Spleen (tissue), 11 donors: Measurements from ENCODE around the gene TEAD1. TPM values are rescaled to one million over a fixed set of nuclear protein-coding genes. Genes with fewer than 3 reads are reported as not detected.

ENCODE experiments used
- DNase-seq: peaks from one replicate; pipeline ENCODE4 v3.0.0-alpha.2; 2020
- H3K27ac ChIP-seq, 8 donors: fragments of 200-600 bp; sonication (generic) in 7 of 8; 1 replicate in 4 of 8; 2 replicates in 4 of 8; pipeline versions ENCODE4 v1.5.0 to v1.8.0; 2016 to 2021; ENCODE audit warnings: inconsistent platforms in 4 of 8, mild to moderate bottlenecking in 4 of 8, moderate library complexity in 1 of 8
- H3K27me3 ChIP-seq, 7 donors: fragments of 200-600 bp; sonication (generic) in 6 of 7; replicated peaks in 1 of 7; 1 replicate in 4 of 7; 2 replicates in 3 of 7; pipeline versions ENCODE4 v1.5.0 to v1.8.0; 2016 to 2021; ENCODE audit warnings: inconsistent platforms in 3 of 7, mild to moderate bottlenecking in 1 of 7
- H3K36me3 ChIP-seq, 6 donors: fragments of 200-600 bp; sonication (generic) in 5 of 6; 1 replicate in 4 of 6; 2 replicates in 2 of 6; pipeline versions ENCODE4 v1.5.0 to v1.8.0; 2016 to 2021; ENCODE audit warnings: inconsistent platforms in 2 of 6
- H3K4me1 ChIP-seq, 6 donors: fragments of 200-600 bp; sonication (generic) in 5 of 6; 1 replicate in 3 of 6; 2 replicates in 3 of 6; pipeline versions ENCODE4 v1.5.0 to v1.8.0; 2016 to 2021; ENCODE audit warnings: inconsistent platforms in 3 of 6
- H3K4me3 ChIP-seq, 8 donors: fragments of 200-600 bp; sonication (generic) in 7 of 8; 1 replicate in 4 of 8; 2 replicates in 4 of 8; pipeline versions ENCODE4 v1.5.0 to v1.8.0; 2016 to 2021; ENCODE audit warnings: inconsistent platforms in 4 of 8, mild to moderate bottlenecking in 4 of 8, moderate library complexity in 2 of 8
- H3K9me3 ChIP-seq, 8 donors: fragments of 200-600 bp; sonication (generic) in 7 of 8; 1 replicate in 4 of 8; 2 replicates in 4 of 8; pipeline versions ENCODE4 v1.5.0 to v1.8.0; 2016 to 2021; ENCODE audit warnings: inconsistent platforms in 4 of 8
- POLR2A ChIP-seq, 3 donors: fragments of 450-650 bp; IDR thresholded peaks; one replicate each; pipeline ENCODE4 v1.5.1; 2017; ENCODE audit warnings: antibody characterized with exemption in 3 of 3, mild to moderate bottlenecking in 1 of 3
- POLR2AphosphoS5 ChIP-seq, 3 donors: sonication (generic); formaldehyde crosslinking; IDR thresholded peaks; one replicate each; pipeline ENCODE4 v1.5.1; 2017; ENCODE audit warnings: antibody characterized with exemption in 3 of 3
- WGBS, 5 donors: extraction: QIAGEN DNeasy Blood & Tissue Kit in 3 of 5; methylation state at CpG; one replicate each; pipeline versions ENCODE4 v1.1.5 to v1.1.7; 2013 to 2018; 5-methylcytosine and 5-hydroxymethylcytosine counted together
- intact Hi-C: fragments of 100-400 bp; cut with DNase I; formaldehyde crosslinking; loops from one replicate; pipeline ENCODE4 v1.15.0; 2023; ENCODE audit warnings: low total_unique reads
- polyA plus RNA-seq, 3 donors: library from polyadenylated mRNA; stranded (reverse); fragments of 200-250 nt; gene quantifications; one replicate each; pipeline ENCODE4 v1.2.1, GENCODE V29; 2013
- total RNA-seq, 7 donors: library from RNA; depleted of rRNA in 3 of 7; stranded (reverse); fragments of >200 nt in 3 of 7; fragmentation: NEBNext Ultra II Directional in 4 of 7; extraction: Animal tissue kit (Norgen Biotek cat#: 25700) in 4 of 7; gene quantifications; one replicate each; pipeline versions ENCODE4 v1.1.0 to v1.2.1, GENCODE V29; 2016 to 2021
- TF ChIP-seq, protein P1 (sequence below), 11 experiments: fragments of 200-600 bp in 7 of 11; fragments of 450-650 bp in 4 of 11; sonication (generic) in 4 of 11; IDR thresholded peaks in 8 of 11; conservative IDR thresholded peaks in 3 of 11; 1 replicate in 7 of 11; 2 replicates in 4 of 11; pipeline versions ENCODE4 v1.4.0 to v1.8.0; 2016 to 2021; ENCODE audit warnings: antibody characterized with exemption in 11 of 11, inconsistent platforms in 4 of 11, mild to moderate bottlenecking in 1 of 11
- donor health status: healthy with polysubstance abuse.
- donor health status: DM: no; HTN: no; CAD: no; lungs with moderate emphysema.
- donor health status: DM: no; HTN: no; CAD: no.
- donor health status: Bipolar disorder and iron deficiency.
- donor health status: healthy.
- donor health status: DM: no; HTN: no; CAD: no.
- donor health status: DM: yes; HTN: yes; CAD: no.

The TEAD1 gene
- total and polyA plus RNA-seq, 10 donors: 0.93 to 46.0 (median 18.6) TPM

GRCh38 chr11:12783765-12784164 is 109.5 kb downstream of the TEAD1 start:
- H3K27ac ChIP-seq: no peak overlapping the region
- DNase-seq: no peak
- WGBS, 5 donors: 89 to 95% (median 91%) methylated on average over 2 of the region's 2 CpGs
- H3K4me1 ChIP-seq: no peaks in the 10 kb centered on the region
- intact Hi-C loops: no loop called here
- H3K36me3 ChIP-seq: no peaks in the 10 kb centered on the region
- TF ChIP-seq, protein P1, sequence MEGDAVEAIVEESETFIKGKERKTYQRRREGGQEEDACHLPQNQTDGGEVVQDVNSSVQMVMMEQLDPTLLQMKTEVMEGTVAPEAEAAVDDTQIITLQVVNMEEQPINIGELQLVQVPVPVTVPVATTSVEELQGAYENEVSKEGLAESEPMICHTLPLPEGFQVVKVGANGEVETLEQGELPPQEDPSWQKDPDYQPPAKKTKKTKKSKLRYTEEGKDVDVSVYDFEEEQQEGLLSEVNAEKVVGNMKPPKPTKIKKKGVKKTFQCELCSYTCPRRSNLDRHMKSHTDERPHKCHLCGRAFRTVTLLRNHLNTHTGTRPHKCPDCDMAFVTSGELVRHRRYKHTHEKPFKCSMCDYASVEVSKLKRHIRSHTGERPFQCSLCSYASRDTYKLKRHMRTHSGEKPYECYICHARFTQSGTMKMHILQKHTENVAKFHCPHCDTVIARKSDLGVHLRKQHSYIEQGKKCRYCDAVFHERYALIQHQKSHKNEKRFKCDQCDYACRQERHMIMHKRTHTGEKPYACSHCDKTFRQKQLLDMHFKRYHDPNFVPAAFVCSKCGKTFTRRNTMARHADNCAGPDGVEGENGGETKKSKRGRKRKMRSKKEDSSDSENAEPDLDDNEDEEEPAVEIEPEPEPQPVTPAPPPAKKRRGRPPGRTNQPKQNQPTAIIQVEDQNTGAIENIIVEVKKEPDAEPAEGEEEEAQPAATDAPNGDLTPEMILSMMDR (IDR thresholded peaks at IDR 0.05 in 8 of 11, conservative IDR thresholded peaks at IDR 0.05 in 3 of 11): no peak
- TF ChIP-seq POLR2A (IDR thresholded peaks at IDR 0.05) (no peak), POLR2AphosphoS5 (IDR thresholded peaks at IDR 0.05) (no peak)
- H3K9me3 ChIP-seq: no peaks in the 10 kb centered on the region
- no peaks in the 10 kb centered on the region for H3K27me3 ChIP-seq
- no peak overlapping the region for H3K4me3 ChIP-seq

DNA sequence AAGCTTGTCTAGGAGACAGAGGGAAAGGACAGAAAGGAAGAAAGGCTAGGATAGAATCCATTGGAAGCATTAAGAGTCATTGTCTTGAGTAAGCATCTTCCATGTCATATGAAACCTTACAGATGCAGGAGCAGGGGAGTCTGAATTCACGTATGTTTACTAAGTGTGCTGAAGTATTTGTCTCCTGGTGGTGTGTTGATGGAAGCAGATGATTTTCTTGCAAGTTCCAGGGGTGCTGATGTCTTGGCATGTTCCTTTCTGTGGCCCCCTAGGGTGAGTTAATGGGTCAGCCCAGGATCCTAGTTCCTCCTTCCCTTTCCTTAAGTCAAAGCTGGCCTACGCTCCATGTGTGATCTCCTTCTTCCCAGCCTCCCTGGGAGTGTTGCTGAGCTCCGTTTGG is 110.2 kb downstream of the TEAD1 start:
- no peak for TF ChIP-seq POLR2AphosphoS5 (IDR thresholded peaks at IDR 0.05)
- TF ChIP-seq, protein P1 (IDR thresholded peaks at IDR 0.05 in 8 of 11, conservative IDR thresholded peaks at IDR 0.05 in 3 of 11): no peak
- TF ChIP-seq POLR2A (IDR thresholded peaks at IDR 0.05): no peak
- Histone ChIP-seq H3K4me3 (no peak overlapping the region), H3K27ac (no peak overlapping the region), H3K9me3 (no peaks in the 10 kb centered on the region), H3K4me1 (no peaks in the 10 kb centered on the region), H3K36me3 (no peaks in the 10 kb centered on the region), H3K27me3 (no peaks in the 10 kb centered on the region)
- intact Hi-C loops: no loop called here
- WGBS, 5 donors: 24 to 46% (median 30%) methylated on average over 3 of the region's 3 CpGs
- no peak for DNase-seq

DNA sequence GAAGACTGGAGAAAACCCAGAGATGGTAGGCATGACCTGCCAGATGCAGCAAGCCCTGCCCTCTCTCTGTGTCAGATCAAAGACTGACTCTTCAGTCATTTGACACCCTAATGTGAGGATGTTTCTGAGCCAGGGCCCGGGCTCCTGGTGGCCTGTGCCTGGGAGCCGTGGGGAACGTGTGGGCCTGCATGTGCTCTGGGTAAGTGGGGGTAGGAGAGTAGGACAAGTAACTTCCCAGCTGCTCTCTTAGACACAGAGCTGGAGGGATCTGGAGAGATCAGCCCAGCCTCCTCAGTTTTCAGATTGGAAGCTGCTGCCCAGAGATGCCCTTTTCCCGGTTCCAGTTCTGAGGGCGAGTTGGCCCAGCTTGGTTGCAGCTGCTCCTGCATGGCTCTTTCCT is 110.8 kb downstream of the TEAD1 start:
- H3K27me3 ChIP-seq: no peaks in the 10 kb centered on the region
- intact Hi-C loops: no loop called here
- WGBS, 5 donors: 50 to 81% (median 72%) methylated on average over 5 of the region's 5 CpGs
- H3K36me3 ChIP-seq: no peaks in the 10 kb centered on the region
- H3K9me3 ChIP-seq: no peaks in the 10 kb centered on the region
- DNase-seq: no peak
- no peak for TF ChIP-seq POLR2AphosphoS5 (IDR thresholded peaks at IDR 0.05)
- no peak for TF ChIP-seq POLR2A (IDR thresholded peaks at IDR 0.05)
- TF ChIP-seq, protein P1 (IDR thresholded peaks at IDR 0.05 in 8 of 11, conservative IDR thresholded peaks at IDR 0.05 in 3 of 11): no peak
- no peak overlapping the region for H3K27ac ChIP-seq
- H3K4me1 ChIP-seq: no peaks in the 10 kb centered on the region
- H3K4me3 ChIP-seq: no peak overlapping the region

- intact Hi-C loops: no loop called here
- Histone ChIP-seq H3K27ac (no peak overlapping the region), H3K36me3 (no peaks in the 10 kb centered on the region), H3K27me3 (no peaks in the 10 kb centered on the region), H3K4me3 (no peak overlapping the region), H3K4me1 (no peaks in the 10 kb centered on the region), H3K9me3 (no peaks in the 10 kb centered on the region)
- no peak for DNase-seq
- TF ChIP-seq POLR2A (IDR thresholded peaks at IDR 0.05) (no peak), POLR2AphosphoS5 (IDR thresholded peaks at IDR 0.05) (no peak)
- TF ChIP-seq, protein P1 (IDR thresholded peaks at IDR 0.05 in 8 of 11, conservative IDR thresholded peaks at IDR 0.05 in 3 of 11): no peak
- 85 to 92% (median 89%) methylated on average over 5 of the region's 5 CpGs for WGBS, 5 donors
These were observed 111.7 kb downstream of the TEAD1 start for GRCh38 chr11:12785901-12786300.
